GM12878 (cell line): ENCODE measurements around the gene DLG2. TPM values are rescaled to one million over a fixed set of nuclear protein-coding genes. Genes with fewer than 3 reads are reported as not detected.
A peak's percentile ranks its signal among the peaks of the same experiment; 100 is the strongest.

Source experiments
- ATAC-seq: fragments of 200-7000 bp; cut with Tn5 transposase; 3 replicates; pipeline ENCODE4 v1.9.1; 2020; ENCODE audit warnings: mild to moderate bottlenecking, moderate library complexity
- BruUV-seq: library from RNA; stranded (reverse); fragments of 400-500 nt; replicated peaks from 2 replicates; lab custom pipeline; 2021; lab: Mats Ljungman, UMichigan
- CTCF ChIA-PET: fragments of 300-600 bp; sonication (Branson Sonifier 250); formaldehyde crosslinking; extraction: SDS; loops from one replicate; lab custom pipeline; 2021; ENCODE audit warnings: inconsistent platforms; lab: Yijun Ruan, JAX
- POLR2A ChIA-PET: fragments of 350-600 bp; formaldehyde crosslinking; extraction: SDS; loops from one replicate; lab custom pipeline; 2021; ENCODE audit warnings: inconsistent platforms; lab: Charles Lee
- RAD21 ChIA-PET: fragments of 300-600 bp; sonication (Branson Sonifier 250); formaldehyde crosslinking; loops from one replicate; lab custom pipeline; 2023; ENCODE audit warnings: antibody characterized with exemption; ENCODE audit not compliant: unreplicated experiment; lab: Charles Lee
- SMC1A ChIA-PET: fragments of 300-600 bp; sonication (Branson Sonifier 250); formaldehyde crosslinking; loops from one replicate; lab custom pipeline; 2023; ENCODE audit not compliant: unreplicated experiment, uncharacterized antibody; lab: Charles Lee
- DNase-seq: peaks from one replicate; pipeline ENCODE4 v3.0.0-alpha.2; 2011; ENCODE audit warnings: low read depth, low spot score
- FAIRE-seq: peaks from 3 replicates; lab custom pipeline; 2011; peaks lifted over from hg19 to GRCh38; lab: Jason Lieb, UNC
- H2AFZ ChIP-seq: 2 replicates; pipeline ENCODE4 v1.6.0; 2011; ENCODE audit warnings: low read depth, low read length, control low read depth; ENCODE audit not compliant: control insufficient read depth
- H3K27ac ChIP-seq: 2 replicates; pipeline ENCODE4 v1.5.1; 2011; ENCODE audit warnings: control low read depth; ENCODE audit not compliant: control insufficient read depth, insufficient read depth
- H3K27me3 ChIP-seq, 2 experiments: replicated peaks in 1 of 2; 2 replicates each; pipeline versions ENCODE4 v1.6.0 to v1.6.1; 2011; ENCODE audit warnings: low read length in 1 of 2; ENCODE audit not compliant: control insufficient read depth in 2 of 2, insufficient read depth in 2 of 2
- H3K36me3 ChIP-seq, 2 experiments: 2 replicates each; pipeline ENCODE4 v1.5.1; 2011; ENCODE audit warnings: low read length in 1 of 2; ENCODE audit not compliant: control insufficient read depth in 2 of 2, insufficient read depth in 2 of 2
- H3K4me1 ChIP-seq: 2 replicates; pipeline ENCODE4 v1.6.1; 2011; ENCODE audit warnings: mild to moderate bottlenecking, low read length, moderate library complexity, mixed read lengths; ENCODE audit not compliant: control insufficient read depth, insufficient read depth
- H3K4me2 ChIP-seq: 2 replicates; pipeline ENCODE4 v1.6.0; 2011; ENCODE audit warnings: control low read depth; ENCODE audit not compliant: control insufficient read depth, insufficient read depth
- H3K4me3 ChIP-seq: fragments of 200-600 bp; sonication (generic); 2 replicates; pipeline ENCODE4 v1.5.1; 2016
- H3K79me2 ChIP-seq: 2 replicates; pipeline ENCODE4 v1.6.0; 2011; ENCODE audit warnings: low read length; ENCODE audit not compliant: control insufficient read depth, insufficient read depth
- H3K9ac ChIP-seq: 2 replicates; pipeline ENCODE4 v1.8.0; 2011; ENCODE audit warnings: low read length, control low read depth, mixed read lengths; ENCODE audit not compliant: control insufficient read depth, insufficient read depth
- H3K9me3 ChIP-seq: replicated peaks from 3 replicates; pipeline ENCODE4 v1.5.1; 2011; ENCODE audit warnings: mild to moderate bottlenecking, low read length; ENCODE audit not compliant: control insufficient read depth, insufficient read depth
- H4K20me1 ChIP-seq: 2 replicates; pipeline ENCODE4 v1.6.0; 2011; ENCODE audit not compliant: control insufficient read depth, insufficient read depth
- FOXK2 ChIP-seq: fragments of 450-650 bp; IDR thresholded peaks from 2 replicates; pipeline ENCODE4 v1.6.1; 2017; ENCODE audit warnings: mild to moderate bottlenecking, moderate library complexity
- GATAD2B ChIP-seq: fragments of 450-650 bp; conservative IDR thresholded peaks from 2 replicates; pipeline ENCODE4 v1.6.1; 2017; ENCODE audit warnings: low read depth, mild to moderate bottlenecking, moderate library complexity
- HDAC6 ChIP-seq: fragments of 200-600 bp; sonication (generic); IDR thresholded peaks from one replicate; pipeline ENCODE4 v1.8.0; 2017; ENCODE audit warnings: antibody characterized with exemption; ENCODE audit not compliant: unreplicated experiment
- JUND ChIP-seq: IDR thresholded peaks from 2 replicates; pipeline ENCODE4 v1.6.1; 2012; ENCODE audit warnings: low read depth, mild to moderate bottlenecking, low read length, improper control_type of control experiment, moderate library complexity
- KLF5 ChIP-seq: fragments of 450-650 bp; IDR thresholded peaks from 2 replicates; pipeline ENCODE4 v1.6.1; 2014; ENCODE audit warnings: mild to moderate bottlenecking; ENCODE audit not compliant: partially characterized antibody
- RCOR1 ChIP-seq: conservative IDR thresholded peaks from 2 replicates; pipeline ENCODE4 v1.6.1; 2012; ENCODE audit warnings: low read depth, low read length, improper control_type of control experiment
- SMAD1 ChIP-seq: fragments of 450-650 bp; IDR thresholded peaks from 2 replicates; pipeline ENCODE4 v1.6.1; 2018; ENCODE audit warnings: mild to moderate bottlenecking, low read depth; ENCODE audit not compliant: partially characterized antibody
- SREBF2 ChIP-seq: IDR thresholded peaks from 2 replicates; pipeline ENCODE4 v1.6.1; 2012; ENCODE audit warnings: mild to moderate bottlenecking, low read length
- TBL1XR1 ChIP-seq: IDR thresholded peaks from 2 replicates; pipeline ENCODE4 v1.6.1; 2012; ENCODE audit warnings: low read depth, low read length, improper control_type of control experiment
- WGBS: methylation state at CpG from one replicate; pipeline ENCODE4 v1.1.6; 2016; ENCODE audit warnings: low lambda C conversion rate; ENCODE audit not compliant: insufficient replicate concordance, insufficient coverage; ENCODE audit errors: missing lambda C conversion rate; 5-methylcytosine and 5-hydroxymethylcytosine counted together
- in situ Hi-C: fragments of 300-500 bp; cut with MboI; formaldehyde crosslinking; loops from 9 replicates; pipeline ENCODE4 v1.14.3; 2018; ENCODE audit warnings: mixed read lengths
- intact Hi-C: fragments of 100-400 bp; cut with micrococcal nuclease; formaldehyde crosslinking; loops from one replicate; pipeline ENCODE4 v1.14.2; 2022; ENCODE audit not compliant: unreplicated experiment
- polyA plus RNA-seq, 11 experiments: library from polyadenylated mRNA; depleted of rRNA in 4 of 11; unstranded in 6 of 11; stranded (reverse) in 5 of 11; fragments of >200 nt; fragmentation: Nextera tagmentation in 4 of 11; fragmentation: Illumina TruSeq in 1 of 11; extraction: Ambion mirVana in 4 of 11; extraction: Trizol in 1 of 11; gene quantifications; 1 replicate in 1 of 11; 2 replicates in 10 of 11; pipeline versions ENCODE4 v1.2.1 to v1.2.3, GENCODE V29; 2011 to 2016; ENCODE audit warnings: inconsistent platforms in 2 of 11, missing spikeins in 2 of 11, low read depth in 1 of 11
- total RNA-seq, 4 experiments: library from RNA; depleted of rRNA in 3 of 4; stranded (reverse); fragments of >200 nt in 3 of 4; fragmentation: Illumina TruSeq in 1 of 4; extraction: Trizol in 1 of 4; gene quantifications; 2 replicates each; pipeline versions ENCODE4 v1.2.1 to v1.2.3, GENCODE V29; 2013 to 2021
- TF ChIP-seq, protein P1 (sequence below): fragments of 450-650 bp; IDR thresholded peaks from 2 replicates; pipeline ENCODE4 v1.6.1; 2018; ENCODE audit warnings: borderline replicate concordance, mild to moderate bottlenecking; ENCODE audit not compliant: partially characterized antibody

The DLG2 gene
- total and polyA plus RNA-seq, 10 of the 15 experiments (the other 5 are each of a cell fraction or from before 2014, with no cell fraction given), result 0.09 to 0.98 (median 0.35) TPM

DNA sequence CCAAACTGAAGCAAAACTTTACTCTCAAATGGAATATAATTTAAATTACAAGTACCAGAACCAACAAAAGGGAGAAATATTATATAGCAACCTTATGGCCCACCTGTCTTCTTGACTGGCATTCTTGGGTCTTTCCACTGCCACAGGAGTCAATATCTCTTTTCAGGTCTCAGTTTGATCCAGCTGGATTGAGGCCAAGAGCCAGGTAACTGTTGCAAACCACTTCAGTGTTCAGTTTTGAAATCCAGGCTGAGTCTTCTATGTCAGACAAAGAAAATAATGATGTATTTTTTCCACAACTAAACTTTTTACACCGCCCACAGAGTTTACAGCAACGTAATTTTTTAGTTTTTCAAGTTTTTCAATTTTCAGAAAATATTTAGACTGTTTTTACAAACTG is 648 bp downstream of the DLG2 start:
- ATAC-seq (no peak), DNase-seq (no peak), FAIRE-seq (no peak)
- WGBS, result 63% methylated on average over 2 of the region's 2 CpGs
- peaks cover 8% of the 10 kb centered on the region for H3K4me1 ChIP-seq
- in situ Hi-C loops (no loop called here), intact Hi-C loops (loop anchor here (10.0 kb wide), 1 partner anchor 512 kb away; no protein-coding TSS in a partner anchor)
- no peak overlapping the region for H2AFZ ChIP-seq
- H3K4me3 ChIP-seq, result peak overlapping the region; percentile 94; the same call in 1 of the 2 replicates
- no peaks in the 10 kb centered on the region for H3K27me3 ChIP-seq
- BruUV-seq, result no TSS peak
- ChIA-PET POLR2A (interaction anchor here (0.9 to 5.5 kb wide), 3 partner anchors 18 to 53 kb away, joined by 4 to 35 read pairs (median 6); partner anchors contain the start of gene TMEM126A), CTCF (interaction anchor here (1.1 kb wide), 1 partner anchor 21 kb away, joined by 4 read pairs; the partner anchor contains the start of gene TMEM126A), RAD21 (interaction anchor here (1.2 to 3.4 kb wide), 2 partner anchors 21 to 52 kb away, joined by 3 to 26 read pairs; partner anchors contain the start of gene TMEM126A), SMC1A (interaction anchor here (0.7 to 2.6 kb wide), 5 partner anchors 21 to 53 kb away, joined by 3 to 11 read pairs (median 4); partner anchors contain the start of gene TMEM126A)
- H3K4me2 ChIP-seq, result no peak overlapping the region
- peaks cover 0 to 4% of the 10 kb centered on the region in 2 experiments; a peak in 1 of 4 replicates for H3K36me3 ChIP-seq
- no peak overlapping the region for H3K9ac ChIP-seq
- H3K9me3 ChIP-seq, result no peaks in the 10 kb centered on the region
- H3K27ac ChIP-seq, result no peak overlapping the region
- no peaks in the 10 kb centered on the region for H4K20me1 ChIP-seq
- H3K79me2 ChIP-seq, result peaks cover 24% of the 10 kb centered on the region
- TF ChIP-seq HDAC6, result no peak
- TF ChIP-seq GATAD2B, result no peak
- TF ChIP-seq KLF5, result no peak
- TF ChIP-seq FOXK2, result no peak
- no peak for TF ChIP-seq JUND
- TF ChIP-seq TBL1XR1, result no peak
- TF ChIP-seq, protein P1, sequence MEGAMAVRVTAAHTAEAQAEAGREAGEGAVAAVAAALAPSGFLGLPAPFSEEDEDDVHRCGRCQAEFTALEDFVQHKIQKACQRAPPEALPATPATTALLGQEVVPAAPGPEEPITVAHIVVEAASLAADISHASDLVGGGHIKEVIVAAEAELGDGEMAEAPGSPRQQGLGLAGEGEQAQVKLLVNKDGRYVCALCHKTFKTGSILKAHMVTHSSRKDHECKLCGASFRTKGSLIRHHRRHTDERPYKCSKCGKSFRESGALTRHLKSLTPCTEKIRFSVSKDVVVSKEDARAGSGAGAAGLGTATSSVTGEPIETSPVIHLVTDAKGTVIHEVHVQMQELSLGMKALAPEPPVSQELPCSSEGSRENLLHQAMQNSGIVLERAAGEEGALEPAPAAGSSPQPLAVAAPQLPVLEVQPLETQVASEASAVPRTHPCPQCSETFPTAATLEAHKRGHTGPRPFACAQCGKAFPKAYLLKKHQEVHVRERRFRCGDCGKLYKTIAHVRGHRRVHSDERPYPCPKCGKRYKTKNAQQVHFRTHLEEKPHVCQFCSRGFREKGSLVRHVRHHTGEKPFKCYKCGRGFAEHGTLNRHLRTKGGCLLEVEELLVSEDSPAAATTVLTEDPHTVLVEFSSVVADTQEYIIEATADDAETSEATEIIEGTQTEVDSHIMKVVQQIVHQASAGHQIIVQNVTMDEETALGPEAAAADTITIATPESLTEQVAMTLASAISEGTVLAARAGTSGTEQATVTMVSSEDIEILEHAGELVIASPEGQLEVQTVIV, result no peak
- TF ChIP-seq SMAD1, result no peak
- no peak for TF ChIP-seq RCOR1
- TF ChIP-seq SREBF2, result no peak
